ENCODE measurements around the gene PCBP3. TPM values are rescaled to one million over a fixed set of nuclear protein-coding genes. Genes with fewer than 3 reads are reported as not detected.

PCBP3 gene
- total and polyA plus RNA-seq, 2 donors (not counting 3 experiments of a cell fraction or from before 2014, with no cell fraction given) = 0.06 to 1.1 TPM

DNA sequence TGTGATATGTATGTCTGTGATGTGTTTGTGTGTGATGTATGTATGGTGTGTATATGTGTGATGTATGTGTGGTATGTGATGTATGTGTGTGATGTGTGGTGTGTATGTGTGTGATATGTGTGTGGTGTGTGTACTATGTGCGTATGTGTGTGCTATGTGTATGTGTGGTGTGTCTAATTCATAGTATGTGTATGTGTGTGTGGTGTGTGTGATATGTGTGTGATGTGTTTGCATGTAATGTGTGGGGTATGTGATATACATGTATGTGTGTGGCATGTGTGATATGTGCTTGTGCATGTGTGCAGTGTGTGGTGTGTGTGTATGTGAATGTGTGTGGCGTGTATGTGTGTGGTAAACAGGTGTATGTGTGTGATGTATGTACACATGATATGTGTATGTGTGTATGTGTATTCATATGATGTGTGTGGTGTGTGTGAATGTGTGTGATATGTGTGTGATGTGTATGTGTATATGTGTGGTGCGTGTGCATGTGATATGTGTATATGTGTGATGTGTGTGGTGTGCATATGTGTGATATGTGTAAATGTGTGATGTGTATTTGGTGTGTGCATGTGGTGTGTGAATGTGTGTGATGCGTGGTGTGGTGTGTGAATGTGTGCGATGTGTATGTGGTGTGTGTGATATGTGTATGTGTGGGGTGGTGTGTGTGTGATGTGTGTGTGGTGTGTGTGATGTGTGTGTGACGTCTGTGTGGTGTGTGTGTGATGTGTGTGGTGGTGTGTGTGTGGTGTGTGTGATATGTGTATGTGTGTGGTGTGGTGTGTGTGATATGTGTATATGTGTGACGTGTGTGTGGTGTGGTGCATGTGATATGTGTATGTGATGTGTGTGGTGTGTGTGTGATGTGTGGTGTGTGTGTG lies 8.0 kb upstream of the PCBP3 start:
- BruUV-seq (replicated peaks) = no TSS peak
- Histone ChIP-seq H3K4me1 (ENCODE audit: control insufficient read depth, extremely low read depth, insufficient read depth, low read length) (no peaks in the 10 kb centered on the region), H3K27ac (ENCODE audit: insufficient read depth, low read depth, low read length) (no peak overlapping the region), H4K20me1 (replicated peaks; ENCODE audit: control insufficient read depth, extremely low read depth, insufficient read depth, low read length) (no peaks in the 10 kb centered on the region), H3K4me2 (ENCODE audit: insufficient read depth, low read length) (no peak overlapping the region), H3K36me3 (ENCODE audit: control insufficient read depth in 2 of 2, extremely low read depth in 1 of 2, insufficient read depth in 2 of 2, low read length in 2 of 2) (no peaks in the 10 kb centered on the region), H3K4me3 (replicated peaks in 1 of 3; ENCODE audit: insufficient read depth in 1 of 3, low read depth in 1 of 3, low read length in 3 of 3) (no peak overlapping the region), H3K79me2 (ENCODE audit: control insufficient read depth, insufficient read depth, low read length) (no peaks in the 10 kb centered on the region), H3K27me3 (ENCODE audit: control insufficient read depth in 2 of 2, insufficient read depth in 2 of 2, low read length in 2 of 2) (no peaks in the 10 kb centered on the region), H3K9me1 (replicated peaks; ENCODE audit: control insufficient read depth, extremely low read depth, insufficient read depth, low read length) (no peaks in the 10 kb centered on the region), H3K9ac (replicated peaks; ENCODE audit: extremely low read depth, insufficient read depth, low read length) (no peak overlapping the region), H2AFZ (ENCODE audit: low read depth, low read length) (no peak overlapping the region), H3K9me3 (replicated peaks; ENCODE audit: control insufficient read depth, insufficient read depth, low read length) (no peaks in the 10 kb centered on the region)
- no peak for TF ChIP-seq EZH2 (IDR thresholded peaks at IDR 0.05; ENCODE audit: borderline replicate concordance, low read depth, low read length, severe bottlenecking)
- TF ChIP-seq MYC (IDR thresholded peaks at IDR 0.05; ENCODE audit: low read depth, low read length) = no peak
- no peak for TF ChIP-seq JUN (IDR thresholded peaks at IDR 0.05; ENCODE audit: borderline replicate concordance, insufficient read depth, insufficient read length, low read depth)
- TF ChIP-seq, protein P1, sequence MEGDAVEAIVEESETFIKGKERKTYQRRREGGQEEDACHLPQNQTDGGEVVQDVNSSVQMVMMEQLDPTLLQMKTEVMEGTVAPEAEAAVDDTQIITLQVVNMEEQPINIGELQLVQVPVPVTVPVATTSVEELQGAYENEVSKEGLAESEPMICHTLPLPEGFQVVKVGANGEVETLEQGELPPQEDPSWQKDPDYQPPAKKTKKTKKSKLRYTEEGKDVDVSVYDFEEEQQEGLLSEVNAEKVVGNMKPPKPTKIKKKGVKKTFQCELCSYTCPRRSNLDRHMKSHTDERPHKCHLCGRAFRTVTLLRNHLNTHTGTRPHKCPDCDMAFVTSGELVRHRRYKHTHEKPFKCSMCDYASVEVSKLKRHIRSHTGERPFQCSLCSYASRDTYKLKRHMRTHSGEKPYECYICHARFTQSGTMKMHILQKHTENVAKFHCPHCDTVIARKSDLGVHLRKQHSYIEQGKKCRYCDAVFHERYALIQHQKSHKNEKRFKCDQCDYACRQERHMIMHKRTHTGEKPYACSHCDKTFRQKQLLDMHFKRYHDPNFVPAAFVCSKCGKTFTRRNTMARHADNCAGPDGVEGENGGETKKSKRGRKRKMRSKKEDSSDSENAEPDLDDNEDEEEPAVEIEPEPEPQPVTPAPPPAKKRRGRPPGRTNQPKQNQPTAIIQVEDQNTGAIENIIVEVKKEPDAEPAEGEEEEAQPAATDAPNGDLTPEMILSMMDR (IDR thresholded peaks at IDR 0.05; ENCODE audit: extremely low read depth in 1 of 2, insufficient read depth in 1 of 2, low read depth in 1 of 2, low read length in 2 of 2) = no peak
- TF ChIP-seq POLR2AphosphoS5 (IDR thresholded peaks at IDR 0.05; ENCODE audit: insufficient read depth, low read depth, low read length) = no peak
- TF ChIP-seq POLR2A (IDR thresholded peaks at IDR 0.05; ENCODE audit: low read depth, low read length) = no peak
- DNase-seq (ENCODE audit: low read depth, low spot score) (no peak), FAIRE-seq (no peak)
- CTCF ChIA-PET = no interaction called here
- dilution Hi-C loops (cut with MboI; ENCODE audit: extremely low pct_ligation_motif_present, low sequenced_read_pairs) (no loop called here), intact Hi-C loops (cut with micrococcal nuclease) (no loop called here)
- POLR2A ChIA-PET = no interaction called here

Data from endothelial cell of umbilical vein (primary cell).